Stomach (tissue), 9 donors: ENCODE results near the gene FBXO3. TPM values are rescaled to one million over a fixed set of nuclear protein-coding genes. Genes with fewer than 3 reads are reported as not detected.
A peak's percentile ranks its signal among the peaks of the same experiment; 100 is the strongest.
"Not testable (repeated sequence)": the region's sequence is repeated elsewhere in the genome, so short reads cannot be mapped to it uniquely, and the experiment has no call there.

ENCODE experiments used
- DNase-seq, 2 donors: peaks; one replicate each; pipeline versions ENCODE4 v3.0.0 to v3.0.0-alpha.2; 2013 to 2019
- H3K27ac ChIP-seq, 5 donors: fragments of 200-600 bp in 4 of 5; sonication (generic) in 4 of 5; one replicate each; pipeline ENCODE4 v1.5.1; 2013 to 2019; ENCODE audit warnings: mild to moderate bottlenecking in 1 of 5, moderate library complexity in 1 of 5
- H3K27me3 ChIP-seq, 3 donors: fragments of 200-600 bp; sonication (generic); one replicate each; pipeline ENCODE4 v1.5.1; 2017 to 2019; ENCODE audit warnings: mixed run types in 1 of 3
- H3K36me3 ChIP-seq, 4 donors: fragments of 200-600 bp; sonication (generic); 1 replicate in 3 of 4; 2 replicates in 1 of 4; pipeline ENCODE4 v1.5.1; 2016 to 2019
- H3K4me1 ChIP-seq, 4 donors: fragments of 200-600 bp; sonication (generic); one replicate each; pipeline ENCODE4 v1.5.1; 2016 to 2019
- H3K4me3 ChIP-seq, 4 donors: fragments of 200-600 bp; sonication (generic) in 3 of 4; one replicate each; pipeline ENCODE4 v1.5.1; 2016 to 2019; ENCODE audit warnings: mild to moderate bottlenecking in 1 of 4
- H3K9me3 ChIP-seq, 4 donors: fragments of 200-600 bp; sonication (generic); one replicate each; pipeline ENCODE4 v1.5.1; 2016 to 2019
- EP300 ChIP-seq: sonication (generic); formaldehyde crosslinking; IDR thresholded peaks from one replicate; pipeline ENCODE4 v1.6.1; 2017; ENCODE audit warnings: antibody characterized with exemption
- POLR2A ChIP-seq, 4 donors: fragments of 450-650 bp; IDR thresholded peaks; one replicate each; pipeline ENCODE4 v1.6.1; 2016; ENCODE audit warnings: antibody characterized with exemption in 4 of 4, control low read depth in 2 of 4, mild to moderate bottlenecking in 1 of 4, moderate library complexity in 1 of 4
- POLR2AphosphoS5 ChIP-seq, 3 donors: sonication (generic); formaldehyde crosslinking; IDR thresholded peaks; one replicate each; pipeline ENCODE4 v1.6.1; 2016; ENCODE audit warnings: antibody characterized with exemption in 3 of 3
- WGBS, 5 donors: extraction: QIAGEN DNeasy Blood & Tissue Kit in 3 of 5; methylation state at CpG; one replicate each; pipeline versions ENCODE4 v1.1.5 to v1.1.7; 2013 to 2018; 5-methylcytosine and 5-hydroxymethylcytosine counted together
- intact Hi-C: fragments of 100-400 bp; cut with DNase I; formaldehyde crosslinking; loops from one replicate; pipeline ENCODE4 v1.15.1; 2023; ENCODE audit warnings: low total_unique reads
- polyA plus RNA-seq, 3 donors: library from polyadenylated mRNA; stranded (reverse); fragments of 200-250 nt; gene quantifications; one replicate each; pipeline ENCODE4 v1.2.3, GENCODE V29; 2013
- total RNA-seq, 5 donors: library from RNA; depleted of rRNA; stranded (reverse); fragments of >200 nt; gene quantifications; one replicate each; pipeline versions ENCODE4 v1.1.0 to v1.2.3, GENCODE V29; 2014 to 2016
- TF ChIP-seq, protein P1 (sequence below), 7 experiments: fragments of 450-650 bp in 4 of 7; fragments of 200-600 bp in 3 of 7; sonication (generic) in 3 of 7; IDR thresholded peaks; one replicate each; pipeline ENCODE4 v1.5.1; 2016 to 2019; ENCODE audit warnings: antibody characterized with exemption in 7 of 7, control low read depth in 2 of 7, mild to moderate bottlenecking in 1 of 7
- donor health status: healthy with polysubstance abuse.
- donor health status: Bipolar disorder and iron deficiency.
- donor health status: healthy.

The FBXO3 gene
- total and polyA plus RNA-seq, 8 donors = 4.9 to 63.0 (median 25.3) TPM

DNA sequence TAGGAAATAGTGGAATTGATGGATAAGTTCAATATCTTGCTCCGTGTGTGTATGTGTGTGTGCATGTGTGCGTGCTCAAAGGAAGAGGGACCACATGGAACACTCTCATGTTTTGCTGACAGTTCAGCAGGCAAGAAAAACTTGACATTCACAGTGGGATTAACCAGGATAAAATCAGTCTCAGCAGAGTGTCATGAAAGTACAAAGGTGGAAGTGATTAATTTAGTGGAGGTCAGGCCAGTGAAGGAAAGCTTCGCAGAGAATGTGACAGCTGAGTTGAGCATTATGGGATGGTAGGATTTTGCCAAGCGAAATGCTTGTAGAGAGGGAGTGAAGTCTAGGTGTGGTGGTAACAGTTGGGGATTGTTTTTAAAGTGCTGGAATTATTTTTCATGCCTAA is 15.7 kb upstream of the FBXO3 start:
- TF ChIP-seq, protein P1, sequence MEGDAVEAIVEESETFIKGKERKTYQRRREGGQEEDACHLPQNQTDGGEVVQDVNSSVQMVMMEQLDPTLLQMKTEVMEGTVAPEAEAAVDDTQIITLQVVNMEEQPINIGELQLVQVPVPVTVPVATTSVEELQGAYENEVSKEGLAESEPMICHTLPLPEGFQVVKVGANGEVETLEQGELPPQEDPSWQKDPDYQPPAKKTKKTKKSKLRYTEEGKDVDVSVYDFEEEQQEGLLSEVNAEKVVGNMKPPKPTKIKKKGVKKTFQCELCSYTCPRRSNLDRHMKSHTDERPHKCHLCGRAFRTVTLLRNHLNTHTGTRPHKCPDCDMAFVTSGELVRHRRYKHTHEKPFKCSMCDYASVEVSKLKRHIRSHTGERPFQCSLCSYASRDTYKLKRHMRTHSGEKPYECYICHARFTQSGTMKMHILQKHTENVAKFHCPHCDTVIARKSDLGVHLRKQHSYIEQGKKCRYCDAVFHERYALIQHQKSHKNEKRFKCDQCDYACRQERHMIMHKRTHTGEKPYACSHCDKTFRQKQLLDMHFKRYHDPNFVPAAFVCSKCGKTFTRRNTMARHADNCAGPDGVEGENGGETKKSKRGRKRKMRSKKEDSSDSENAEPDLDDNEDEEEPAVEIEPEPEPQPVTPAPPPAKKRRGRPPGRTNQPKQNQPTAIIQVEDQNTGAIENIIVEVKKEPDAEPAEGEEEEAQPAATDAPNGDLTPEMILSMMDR (IDR thresholded peaks at IDR 0.05) = no peak
- TF ChIP-seq POLR2A (IDR thresholded peaks at IDR 0.05) (no peak), POLR2AphosphoS5 (IDR thresholded peaks at IDR 0.05) (no peak), EP300 (no peak)
- intact Hi-C loops = no loop called here
- no peak for DNase-seq
- H3K27ac ChIP-seq = no peak overlapping the region
- no peak overlapping the region for H3K4me3 ChIP-seq
- 41 to 53% (median 52%) methylated on average over 4 of the region's 4 CpGs for WGBS, 5 donors
- H3K4me1 ChIP-seq = no peaks in the 10 kb centered on the region
- peaks cover 0 to 31% (median 0%) of the 10 kb centered on the region in 3 donors for H3K27me3 ChIP-seq
- H3K9me3 ChIP-seq = peaks cover 0 to 4% (median 0%) of the 10 kb centered on the region in 4 donors
- no peaks in the 10 kb centered on the region for H3K36me3 ChIP-seq

DNA sequence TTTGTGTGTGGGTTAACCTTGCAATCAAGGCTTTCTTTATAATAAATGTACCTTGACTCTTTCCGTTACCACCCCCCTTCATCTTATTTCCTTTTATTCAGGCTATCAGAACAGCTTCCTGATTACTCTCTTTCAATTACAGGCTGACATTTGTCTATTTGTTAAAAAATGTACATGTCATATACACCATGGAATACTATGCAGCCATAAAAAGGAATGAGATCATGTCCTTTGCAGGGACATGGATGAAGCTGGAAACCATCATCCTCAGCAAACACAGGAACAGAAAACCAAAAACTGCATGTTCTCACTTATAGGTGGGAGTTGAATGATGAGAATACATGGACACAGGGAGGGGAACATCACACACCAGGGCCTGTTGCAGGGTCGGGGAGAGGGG is 13.8 kb upstream of the FBXO3 start:
- H3K27ac ChIP-seq, H3K4me3 ChIP-seq, H3K9me3 ChIP-seq, H3K36me3 ChIP-seq, DNase-seq, intact Hi-C loops, H3K4me1 ChIP-seq: not testable (repeated sequence)
- WGBS, 5 donors = 75 to 88% (median 80%) methylated on average over 2 of the region's 2 CpGs
- H3K27me3 ChIP-seq = peaks cover 0 to 41% (median 6%) of the 10 kb centered on the region in 3 donors

DNA sequence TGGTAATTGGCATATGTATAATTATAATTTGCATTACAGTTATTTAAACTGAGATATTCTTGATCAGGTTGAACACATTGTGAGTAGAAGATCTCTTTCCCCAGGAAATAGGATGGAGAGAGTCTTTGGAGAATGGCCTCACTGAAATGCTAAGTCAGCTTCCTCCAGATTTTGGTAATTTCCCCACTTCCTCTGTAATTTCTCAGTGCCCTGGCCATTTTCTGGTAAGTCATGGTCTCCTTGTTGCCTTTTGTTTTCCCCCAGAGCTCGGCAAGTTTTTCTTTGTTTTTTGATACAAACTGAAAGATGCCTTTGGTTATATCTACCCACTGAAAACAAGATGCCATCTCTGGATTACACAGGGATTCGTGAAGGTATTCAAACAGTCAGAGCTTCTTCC is 12.8 kb upstream of the FBXO3 start:
- no peaks in the 10 kb centered on the region for H3K9me3 ChIP-seq
- no peak overlapping the region for H3K4me3 ChIP-seq
- peaks cover 0 to 31% (median 6%) of the 10 kb centered on the region in 3 donors for H3K27me3 ChIP-seq
- no peaks in the 10 kb centered on the region for H3K4me1 ChIP-seq
- no peak overlapping the region for H3K27ac ChIP-seq
- no peak for DNase-seq
- intact Hi-C loops = no loop called here
- TF ChIP-seq POLR2AphosphoS5 (IDR thresholded peaks at IDR 0.05) = no peak
- TF ChIP-seq POLR2A (IDR thresholded peaks at IDR 0.05) = no peak
- TF ChIP-seq EP300 = no peak
- TF ChIP-seq, protein P1 (IDR thresholded peaks at IDR 0.05) = no peak
- WGBS, 5 donors = 37 to 55% (median 52%) methylated on average over 2 of the region's 2 CpGs
- H3K36me3 ChIP-seq = no peaks in the 10 kb centered on the region

DNA sequence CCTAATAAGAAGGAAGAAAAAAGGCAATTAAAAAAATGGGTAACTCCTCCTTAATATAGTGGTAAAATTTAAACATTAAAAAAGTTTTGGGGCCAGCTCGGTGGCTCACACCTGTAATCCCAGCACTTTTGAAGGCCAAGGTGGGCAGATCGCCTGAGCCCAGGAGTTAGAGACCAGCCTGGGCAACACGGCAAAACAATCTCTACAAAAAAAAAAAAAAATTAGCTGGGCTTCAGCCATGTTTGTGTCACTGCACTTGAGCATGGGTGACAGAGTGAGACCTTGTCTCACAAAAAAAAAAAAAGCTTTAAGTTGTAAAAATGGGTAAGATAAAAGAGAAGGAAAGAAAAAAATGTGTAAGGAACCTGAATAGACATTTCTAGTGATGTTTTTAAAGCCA is 11.3 kb upstream of the FBXO3 start:
- intact Hi-C loops = no loop called here
- no peaks in the 10 kb centered on the region for H3K4me1 ChIP-seq
- no peak overlapping the region for H3K27ac ChIP-seq
- 66 to 83% (median 73%) methylated on average over 3 of the region's 3 CpGs for whole genome bisulfite sequencing, 5 donors
- H3K27me3 ChIP-seq = peaks cover 0 to 30% (median 6%) of the 10 kb centered on the region in 3 donors
- DNase-seq = no peak
- TF ChIP-seq EP300 (no peak), POLR2AphosphoS5 (IDR thresholded peaks at IDR 0.05) (no peak), POLR2A (IDR thresholded peaks at IDR 0.05) (no peak)
- TF ChIP-seq, protein P1 (IDR thresholded peaks at IDR 0.05) = no peak
- no peaks in the 10 kb centered on the region for H3K9me3 ChIP-seq
- H3K36me3 ChIP-seq = no peaks in the 10 kb centered on the region
- H3K4me3 ChIP-seq = no peak overlapping the region

DNA sequence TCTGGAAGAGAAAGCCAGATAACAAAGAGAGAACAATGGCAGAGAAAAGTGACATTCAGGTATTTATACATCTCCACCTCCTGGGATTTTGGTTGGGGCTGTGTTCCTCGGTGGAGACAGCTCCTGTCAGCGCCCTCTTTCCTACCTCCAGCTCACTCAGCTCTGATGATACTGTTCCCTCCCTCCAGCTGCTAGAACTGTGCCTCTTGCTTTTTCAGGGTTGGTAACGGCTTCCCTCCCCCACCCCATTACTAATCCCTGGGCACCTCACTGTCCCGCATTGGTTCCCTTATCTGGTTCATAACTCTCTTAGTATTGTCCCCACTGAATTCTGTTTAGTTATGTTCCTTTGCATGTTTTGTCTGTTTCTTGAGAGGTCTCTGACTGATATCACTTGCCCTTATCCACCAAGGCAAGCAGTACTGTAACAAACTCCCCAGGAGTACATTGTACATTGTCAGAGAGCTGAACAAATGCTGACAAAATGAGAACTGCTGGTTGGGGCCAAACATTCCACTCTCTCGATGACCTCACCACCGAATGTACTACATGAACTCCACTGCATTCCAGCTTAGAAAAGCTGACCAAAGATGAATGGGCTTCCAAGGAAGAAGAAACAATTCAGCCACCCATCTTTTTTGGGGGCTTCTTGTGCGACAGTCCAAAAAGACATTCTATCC is 5.7 kb upstream of the FBXO3 start:
- no peaks in the 10 kb centered on the region for H3K9me3 ChIP-seq
- H3K27ac ChIP-seq = no peak overlapping the region
- H3K27me3 ChIP-seq = peaks cover 0 to 25% (median 6%) of the 10 kb centered on the region in 3 donors
- peak in 1 of 2 donors; percentile 72 for DNase-seq
- WGBS, 5 donors = 38 to 62% (median 52%) methylated on average over 7 of the region's 7 CpGs
- TF ChIP-seq, protein P1 (IDR thresholded peaks at IDR 0.05) = no peak
- TF ChIP-seq POLR2A (IDR thresholded peaks at IDR 0.05) (no peak), EP300 (no peak), POLR2AphosphoS5 (IDR thresholded peaks at IDR 0.05) (no peak)
- no peak overlapping the region for H3K4me3 ChIP-seq
- H3K4me1 ChIP-seq = peaks cover 4 to 23% (median 12%) of the 10 kb centered on the region in 4 donors
- intact Hi-C loops = loop anchor here (10.0 kb wide), 1 partner anchor 655 kb away; the partner anchor contains the start of gene CAT
- H3K36me3 ChIP-seq = no peaks in the 10 kb centered on the region
